ENCODE measurements around the gene SKOR1. TPM values are rescaled to one million over a fixed set of nuclear protein-coding genes. Genes with fewer than 3 reads are reported as not detected.

SKOR1 gene
- polyA plus RNA-seq, 1 of the 3 experiments (the other 2 are of a cell fraction) = 0.26 TPM

DNA sequence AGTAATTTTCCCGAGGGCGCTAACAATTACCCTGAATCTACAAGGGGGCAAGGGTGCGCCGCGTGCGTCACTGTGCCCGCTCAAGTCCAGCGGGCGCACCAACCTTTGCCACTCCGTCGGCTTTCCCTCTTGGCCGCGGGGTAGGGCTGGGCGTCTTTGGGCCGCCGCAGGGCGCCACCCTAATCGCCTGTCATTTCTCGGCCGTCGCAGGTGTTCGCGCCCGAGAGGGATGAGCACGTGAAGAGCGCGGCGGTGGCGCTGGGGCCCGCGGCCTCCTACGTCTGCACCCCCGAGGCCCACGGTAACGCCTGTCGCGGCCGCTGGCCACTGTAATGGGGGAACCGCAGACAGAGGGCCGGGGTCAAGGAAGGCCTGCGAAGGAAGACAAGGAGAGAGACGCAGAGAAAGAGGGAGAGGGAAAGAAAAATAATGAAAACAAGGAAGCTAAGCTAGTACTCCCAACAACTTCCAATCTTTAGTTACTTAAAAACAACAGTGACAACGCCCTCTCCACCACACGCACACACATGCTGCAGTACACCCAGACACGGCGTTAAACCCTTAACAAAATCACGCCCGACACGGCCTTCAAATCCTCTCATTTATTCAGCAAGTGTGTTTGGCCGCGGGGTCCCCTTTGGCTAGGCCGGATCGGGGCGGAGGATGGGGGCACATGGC, 3.8 kb downstream of the SKOR1 start:
- ChIA-PET CTCF (interaction anchor here (0.6 to 1.0 kb wide), 2 partner anchors 62 to 372 kb away, joined by 3 to 4 read pairs; no protein-coding TSS in a partner anchor), POLR2A (no interaction called here)
- Histone ChIP-seq H3K79me2 (ENCODE audit: insufficient read depth) (no peaks in the 10 kb centered on the region), H3K36me3 (replicated peaks in 1 of 2; ENCODE audit: control insufficient read depth in 1 of 2, insufficient read depth in 2 of 2, low read length in 1 of 2) (no peaks in the 10 kb centered on the region), H3K4me2 (no peak overlapping the region), H3K9me2 (no peaks in the 10 kb centered on the region), H3K4me1 (ENCODE audit: control insufficient read depth in 1 of 2, insufficient read depth in 2 of 2, low read depth in 1 of 2, low read length in 1 of 2) (peaks cover 0 to 17% of the 10 kb centered on the region in 2 experiments; a peak in 2 of 4 replicates), H3K9me3 (no peaks in the 10 kb centered on the region), H4K20me1 (ENCODE audit: insufficient read depth) (no peaks in the 10 kb centered on the region), H2AFZ (ENCODE audit: low read depth) (no peak overlapping the region), H3F3A (replicated peaks; ENCODE audit: insufficient read depth) (no peaks in the 10 kb centered on the region), H3K4me3 (ENCODE audit: low read depth in 2 of 2, low read length in 1 of 2) (no peak overlapping the region), H3K9ac (no peak overlapping the region), H3K27me3 (ENCODE audit: insufficient read depth) (peaks cover 10% of the 10 kb centered on the region), H3K27ac (ENCODE audit: low read depth in 2 of 2, low read length in 1 of 2) (no peak overlapping the region)
- TF ChIP-seq, protein P1, sequence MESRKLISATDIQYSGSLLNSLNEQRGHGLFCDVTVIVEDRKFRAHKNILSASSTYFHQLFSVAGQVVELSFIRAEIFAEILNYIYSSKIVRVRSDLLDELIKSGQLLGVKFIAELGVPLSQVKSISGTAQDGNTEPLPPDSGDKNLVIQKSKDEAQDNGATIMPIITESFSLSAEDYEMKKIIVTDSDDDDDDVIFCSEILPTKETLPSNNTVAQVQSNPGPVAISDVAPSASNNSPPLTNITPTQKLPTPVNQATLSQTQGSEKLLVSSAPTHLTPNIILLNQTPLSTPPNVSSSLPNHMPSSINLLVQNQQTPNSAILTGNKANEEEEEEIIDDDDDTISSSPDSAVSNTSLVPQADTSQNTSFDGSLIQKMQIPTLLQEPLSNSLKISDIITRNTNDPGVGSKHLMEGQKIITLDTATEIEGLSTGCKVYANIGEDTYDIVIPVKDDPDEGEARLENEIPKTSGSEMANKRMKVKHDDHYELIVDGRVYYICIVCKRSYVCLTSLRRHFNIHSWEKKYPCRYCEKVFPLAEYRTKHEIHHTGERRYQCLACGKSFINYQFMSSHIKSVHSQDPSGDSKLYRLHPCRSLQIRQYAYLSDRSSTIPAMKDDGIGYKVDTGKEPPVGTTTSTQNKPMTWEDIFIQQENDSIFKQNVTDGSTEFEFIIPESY (IDR thresholded peaks at IDR 0.05; ENCODE audit: borderline replicate concordance, low read depth) = no peak
- no peak for TF ChIP-seq ELF1 (IDR thresholded peaks at IDR 0.05)
- TF ChIP-seq GATA2 (CRISPR knock-in tag; IDR thresholded peaks at IDR 0.05) = no peak
- TF ChIP-seq SIN3A (IDR thresholded peaks at IDR 0.05; ENCODE audit: borderline replicate concordance, low read depth, low read length) = no peak
- no peak for TF ChIP-seq JUND (IDR thresholded peaks at IDR 0.05)
- no peak for TF ChIP-seq TCF12 (IDR thresholded peaks at IDR 0.05)
- WGBS (ENCODE audit: low lambda C conversion rate) = 90% methylated on average over 54 of the region's 54 CpGs
- no peak for DNase-seq

DNA sequence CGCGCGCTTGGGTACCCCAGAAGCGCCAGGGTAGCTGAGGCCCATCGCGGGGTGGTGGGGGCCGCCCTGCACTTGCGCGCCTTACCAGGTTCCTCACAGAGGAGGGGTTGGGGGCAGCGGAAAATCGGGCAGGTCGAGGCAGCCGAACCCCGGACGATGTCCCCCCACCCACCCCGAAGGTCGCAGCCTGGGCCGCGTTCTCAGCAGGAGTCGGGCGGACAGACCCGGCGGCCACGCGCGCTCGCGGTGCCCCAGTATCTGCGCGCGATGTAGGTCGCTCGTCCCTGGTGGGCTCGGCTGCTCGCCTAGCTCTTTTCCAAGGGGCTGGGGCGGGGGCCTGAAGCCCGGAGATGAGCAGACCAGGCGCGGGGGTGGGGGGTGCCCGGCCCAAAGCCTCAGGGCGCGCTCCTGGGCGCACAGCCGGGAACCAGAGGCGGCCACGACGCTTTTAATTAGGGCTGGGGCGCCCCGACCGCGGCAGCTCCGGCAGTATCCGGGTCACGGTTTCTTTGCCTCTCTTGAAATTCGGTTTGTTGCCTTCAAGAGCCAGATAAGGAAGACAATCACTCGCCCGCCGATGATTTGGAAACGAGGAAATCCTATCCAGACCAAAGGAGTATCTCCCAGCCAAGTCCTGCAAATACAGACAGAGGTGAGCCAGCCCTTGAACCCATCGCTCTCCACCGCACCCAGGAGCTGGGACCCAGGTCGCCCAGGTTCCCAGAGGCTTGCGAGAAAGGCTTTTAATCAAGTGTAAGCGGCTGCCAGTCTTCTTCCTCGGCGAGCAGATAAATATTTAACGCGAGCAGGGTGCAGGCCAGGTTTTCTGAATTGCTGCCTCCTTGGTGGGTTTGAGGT, 4.6 kb downstream of the SKOR1 start:
- Histone ChIP-seq H3K4me3 (ENCODE audit: low read depth in 2 of 2, low read length in 1 of 2) (no peak overlapping the region), H3K4me1 (ENCODE audit: control insufficient read depth in 1 of 2, insufficient read depth in 2 of 2, low read depth in 1 of 2, low read length in 1 of 2) (peaks cover 0 to 10% of the 10 kb centered on the region in 2 experiments; a peak in 1 of 4 replicates), H3K27me3 (ENCODE audit: insufficient read depth) (peaks cover 2% of the 10 kb centered on the region), H3K9ac (no peak overlapping the region), H3K79me2 (ENCODE audit: insufficient read depth) (no peaks in the 10 kb centered on the region), H3K9me2 (no peaks in the 10 kb centered on the region), H3K27ac (ENCODE audit: low read depth in 2 of 2, low read length in 1 of 2) (no peak overlapping the region), H3K36me3 (replicated peaks in 1 of 2; ENCODE audit: control insufficient read depth in 1 of 2, insufficient read depth in 2 of 2, low read length in 1 of 2) (no peaks in the 10 kb centered on the region), H3F3A (replicated peaks; ENCODE audit: insufficient read depth) (no peaks in the 10 kb centered on the region), H3K4me2 (no peak overlapping the region), H3K9me3 (no peaks in the 10 kb centered on the region), H2AFZ (ENCODE audit: low read depth) (no peak overlapping the region), H4K20me1 (ENCODE audit: insufficient read depth) (no peaks in the 10 kb centered on the region)
- 97% methylated on average over 30 of the region's 68 CpGs for WGBS (ENCODE audit: low lambda C conversion rate)
- POLR2A ChIA-PET = no interaction called here
- TF ChIP-seq, protein P2, sequence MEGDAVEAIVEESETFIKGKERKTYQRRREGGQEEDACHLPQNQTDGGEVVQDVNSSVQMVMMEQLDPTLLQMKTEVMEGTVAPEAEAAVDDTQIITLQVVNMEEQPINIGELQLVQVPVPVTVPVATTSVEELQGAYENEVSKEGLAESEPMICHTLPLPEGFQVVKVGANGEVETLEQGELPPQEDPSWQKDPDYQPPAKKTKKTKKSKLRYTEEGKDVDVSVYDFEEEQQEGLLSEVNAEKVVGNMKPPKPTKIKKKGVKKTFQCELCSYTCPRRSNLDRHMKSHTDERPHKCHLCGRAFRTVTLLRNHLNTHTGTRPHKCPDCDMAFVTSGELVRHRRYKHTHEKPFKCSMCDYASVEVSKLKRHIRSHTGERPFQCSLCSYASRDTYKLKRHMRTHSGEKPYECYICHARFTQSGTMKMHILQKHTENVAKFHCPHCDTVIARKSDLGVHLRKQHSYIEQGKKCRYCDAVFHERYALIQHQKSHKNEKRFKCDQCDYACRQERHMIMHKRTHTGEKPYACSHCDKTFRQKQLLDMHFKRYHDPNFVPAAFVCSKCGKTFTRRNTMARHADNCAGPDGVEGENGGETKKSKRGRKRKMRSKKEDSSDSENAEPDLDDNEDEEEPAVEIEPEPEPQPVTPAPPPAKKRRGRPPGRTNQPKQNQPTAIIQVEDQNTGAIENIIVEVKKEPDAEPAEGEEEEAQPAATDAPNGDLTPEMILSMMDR (IDR thresholded peaks at IDR 0.05) = no peak
- TF ChIP-seq, protein P3, sequence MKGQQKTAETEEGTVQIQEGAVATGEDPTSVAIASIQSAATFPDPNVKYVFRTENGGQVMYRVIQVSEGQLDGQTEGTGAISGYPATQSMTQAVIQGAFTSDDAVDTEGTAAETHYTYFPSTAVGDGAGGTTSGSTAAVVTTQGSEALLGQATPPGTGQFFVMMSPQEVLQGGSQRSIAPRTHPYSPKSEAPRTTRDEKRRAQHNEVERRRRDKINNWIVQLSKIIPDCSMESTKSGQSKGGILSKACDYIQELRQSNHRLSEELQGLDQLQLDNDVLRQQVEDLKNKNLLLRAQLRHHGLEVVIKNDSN (IDR thresholded peaks at IDR 0.05; ENCODE audit: borderline replicate concordance, low read depth) = no peak
- TF ChIP-seq, protein P1 (IDR thresholded peaks at IDR 0.05; ENCODE audit: borderline replicate concordance, low read depth) = no peak
- TF ChIP-seq, protein P4, sequence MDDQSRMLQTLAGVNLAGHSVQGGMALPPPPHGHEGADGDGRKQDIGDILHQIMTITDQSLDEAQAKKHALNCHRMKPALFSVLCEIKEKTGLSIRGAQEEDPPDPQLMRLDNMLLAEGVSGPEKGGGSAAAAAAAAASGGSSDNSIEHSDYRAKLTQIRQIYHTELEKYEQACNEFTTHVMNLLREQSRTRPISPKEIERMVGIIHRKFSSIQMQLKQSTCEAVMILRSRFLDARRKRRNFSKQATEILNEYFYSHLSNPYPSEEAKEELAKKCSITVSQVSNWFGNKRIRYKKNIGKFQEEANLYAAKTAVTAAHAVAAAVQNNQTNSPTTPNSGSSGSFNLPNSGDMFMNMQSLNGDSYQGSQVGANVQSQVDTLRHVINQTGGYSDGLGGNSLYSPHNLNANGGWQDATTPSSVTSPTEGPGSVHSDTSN (IDR thresholded peaks at IDR 0.05) = no peak
- TF ChIP-seq EP300 (IDR thresholded peaks at IDR 0.05; ENCODE audit: borderline replicate concordance in 1 of 2, low read depth in 1 of 2, low read length in 1 of 2) (no peak), NFIC (IDR thresholded peaks at IDR 0.05; ENCODE audit: borderline replicate concordance) (no peak), JUND (IDR thresholded peaks at IDR 0.05) (no peak), RAD21 (IDR thresholded peaks at IDR 0.05; ENCODE audit: low read length) (no peak), ELF1 (IDR thresholded peaks at IDR 0.05) (no peak), FOXM1 (IDR thresholded peaks at IDR 0.05; ENCODE audit: low read depth) (no peak), CHD2 (IDR thresholded peaks at IDR 0.05; ENCODE audit: low read length, partially characterized antibody) (no peak), TAF1 (IDR thresholded peaks at IDR 0.05; ENCODE audit: borderline replicate concordance, low read depth, low read length) (no peak), TEAD4 (IDR thresholded peaks at IDR 0.05; ENCODE audit: borderline replicate concordance, insufficient read depth) (no peak), YY1 (IDR thresholded peaks at IDR 0.05; ENCODE audit: low read depth) (no peak)
- no peak for DNase-seq
- CTCF ChIA-PET = interaction anchor here (0.6 to 1.0 kb wide), 2 partner anchors 61 to 373 kb away, joined by 3 to 4 read pairs; no protein-coding TSS in a partner anchor
